NCI-H146 treated with DMSO at 0.1 percent for 48 hours (cell line): ENCODE measurements around the gene CHST12.
"Not testable (repeated sequence)": the region's sequence is repeated elsewhere in the genome, so short reads cannot be mapped to it uniquely, and the experiment has no call there.

ENCODE experiments used
- DNase-seq: peaks from one replicate; lab custom pipeline; 2025; ENCODE audit not compliant: unreplicated experiment; lab: John Stamatoyannopoulos, UW

Gene CHST12

DNA sequence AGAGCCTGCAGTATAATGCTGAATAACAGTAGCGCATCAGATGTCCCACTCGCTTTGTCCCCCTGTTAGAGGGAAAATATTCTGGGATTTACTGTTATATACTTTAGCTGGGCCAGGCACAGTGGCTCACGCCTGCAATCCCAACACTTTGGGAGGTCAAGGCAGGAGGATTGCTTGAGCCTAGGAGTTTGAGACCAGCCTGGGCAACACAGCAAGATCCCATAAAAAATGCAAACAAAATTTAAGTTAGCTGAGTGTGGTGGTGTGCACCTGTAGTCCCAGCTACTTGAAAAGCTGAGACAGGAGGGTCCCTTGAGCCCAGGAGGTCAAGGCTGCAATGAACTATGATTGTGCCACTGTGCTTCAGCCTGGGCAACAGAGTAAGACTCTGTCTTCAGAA lies 50.4 kb downstream of the CHST12 start:
- not testable (repeated sequence) for DNase-seq

DNA sequence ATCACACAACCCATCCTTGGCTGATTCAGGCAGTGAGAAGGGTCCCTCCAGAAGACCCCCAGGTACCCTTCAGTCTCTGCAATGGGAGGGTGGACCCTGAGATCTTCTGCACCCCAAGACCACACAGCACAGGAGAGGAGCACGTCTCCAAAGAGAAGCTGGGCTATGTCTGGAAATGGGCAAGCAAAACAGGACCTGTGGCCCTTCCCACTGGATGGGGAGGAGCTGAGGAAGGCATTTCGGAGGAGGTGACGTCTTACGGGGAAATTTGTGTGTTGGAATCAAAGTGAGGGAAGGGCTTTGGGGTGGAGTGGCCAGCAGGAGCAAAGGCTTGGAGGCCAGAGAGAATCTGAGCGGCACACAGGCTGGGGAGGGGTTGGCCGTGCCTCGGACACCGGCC lies 56.3 kb downstream of the CHST12 start:
- DNase-seq, result no peak

DNA sequence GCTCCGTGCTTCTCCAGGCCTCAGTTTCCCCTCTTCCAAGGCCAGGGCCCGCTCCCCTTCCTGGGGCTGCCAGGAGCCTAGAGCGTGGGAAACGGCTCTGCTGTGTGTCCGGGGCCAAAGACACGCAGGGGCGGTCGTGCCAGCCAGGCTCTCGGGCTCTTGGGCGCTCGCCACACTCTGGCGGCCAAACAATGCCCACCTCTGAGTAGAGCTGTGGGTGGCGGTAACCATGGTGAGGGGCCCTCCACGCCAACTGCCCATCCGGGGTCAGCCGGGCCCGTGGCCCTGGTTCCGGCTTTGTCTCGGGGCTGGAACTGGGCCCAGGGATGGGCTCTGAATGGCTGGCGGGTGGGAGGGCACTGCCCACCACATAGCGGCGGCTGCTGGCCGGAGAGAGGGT lies 56.8 kb downstream of the CHST12 start:
- no peak for DNase-seq

DNA sequence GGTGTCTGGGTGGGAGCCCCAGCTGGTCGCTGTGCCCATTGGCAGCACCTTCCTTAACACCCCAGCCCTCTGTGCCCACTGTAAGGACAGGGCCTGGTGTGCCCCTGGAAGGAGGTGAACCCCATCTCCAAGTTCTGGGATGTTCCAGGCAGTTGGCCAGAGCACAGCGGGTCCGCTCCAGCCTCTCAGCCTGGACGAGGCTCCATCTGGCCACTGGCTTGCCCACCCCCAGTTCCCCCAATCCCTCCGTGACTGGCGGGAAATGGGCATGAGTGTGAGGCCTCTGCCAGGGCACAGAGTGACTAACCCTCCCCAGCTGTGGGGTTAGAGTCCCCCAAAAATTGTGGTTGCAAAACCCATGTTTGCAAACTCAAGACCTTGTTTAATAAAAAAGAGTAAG lies 57.2 kb downstream of the CHST12 start:
- DNase-seq, result no peak

DNA sequence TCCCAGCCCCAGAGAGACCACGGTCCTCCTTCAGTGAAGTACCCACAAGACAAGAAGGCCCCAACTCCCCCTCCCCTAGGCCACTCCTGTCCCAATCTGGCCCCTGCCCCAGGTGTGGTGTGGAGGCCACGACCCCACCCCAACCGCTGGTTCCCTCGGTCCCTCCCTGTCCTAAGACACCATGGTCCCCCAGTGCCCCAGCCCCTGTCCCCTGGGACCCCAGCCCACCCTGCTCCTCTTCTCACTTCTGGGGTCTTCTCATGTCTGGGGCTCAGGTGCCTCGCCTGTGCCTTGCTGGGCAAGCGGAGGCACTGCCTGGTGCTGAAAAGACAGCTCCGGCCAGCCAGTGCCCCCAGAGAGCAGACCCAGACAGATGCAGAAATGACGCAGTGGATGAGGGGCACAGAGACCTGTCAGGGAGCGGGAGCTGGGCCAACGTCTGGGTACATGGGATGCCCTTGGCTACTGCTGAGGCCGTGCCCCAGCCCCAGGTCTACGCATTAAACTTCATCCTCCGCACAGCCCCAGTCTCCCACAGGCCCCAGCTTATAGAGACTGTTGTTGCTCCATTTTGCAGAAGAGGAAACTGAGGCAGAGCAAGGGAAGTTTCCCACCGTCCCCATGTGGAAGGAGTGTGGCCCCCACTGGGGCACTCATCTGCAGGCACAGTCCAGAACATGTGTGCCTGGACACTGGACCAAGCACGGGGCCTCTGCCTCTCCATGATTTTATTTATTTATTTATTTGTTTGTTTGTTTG lies 58.0 kb downstream of the CHST12 start:
- no peak for DNase-seq

DNA sequence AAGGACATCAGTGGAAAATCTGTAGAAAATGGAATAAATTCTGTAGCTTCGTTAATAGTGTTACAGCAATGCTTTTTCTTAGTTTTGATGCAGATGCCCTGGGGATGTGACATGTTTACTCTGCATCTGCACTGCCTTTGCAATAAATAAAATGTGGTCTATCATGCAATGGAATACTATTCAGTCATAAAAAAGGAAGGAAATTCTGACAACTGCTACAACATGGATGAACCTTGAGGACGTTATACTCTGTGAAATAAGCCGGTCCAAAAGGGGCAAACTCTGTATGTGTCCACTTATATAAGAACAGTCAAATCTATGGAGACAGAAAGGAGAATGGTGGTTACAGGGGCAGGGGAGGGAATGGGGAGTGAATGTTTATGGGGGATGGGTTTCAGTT lies 59.3 kb downstream of the CHST12 start:
- no peak for DNase-seq

DNA sequence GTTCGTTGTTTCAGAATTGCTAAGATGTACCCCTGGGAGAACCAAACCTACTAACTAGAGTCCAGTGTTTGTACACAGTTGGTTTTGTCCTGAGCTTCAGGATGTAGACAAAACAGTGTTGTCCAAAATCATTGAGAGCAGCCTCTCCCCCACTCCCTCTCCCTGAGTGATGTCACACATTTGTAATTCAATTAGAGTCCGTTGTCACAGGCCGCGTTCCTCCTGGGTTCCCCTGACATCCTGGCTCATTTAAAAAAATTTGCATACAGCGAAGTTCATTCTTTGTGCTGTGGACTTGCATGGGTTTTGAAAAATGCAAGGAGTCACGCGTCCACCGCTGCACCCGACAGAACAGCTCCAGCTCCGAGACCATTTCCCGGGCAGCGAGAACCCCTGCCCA lies 62.5 kb downstream of the CHST12 start:
- DNase-seq, result no peak

DNA sequence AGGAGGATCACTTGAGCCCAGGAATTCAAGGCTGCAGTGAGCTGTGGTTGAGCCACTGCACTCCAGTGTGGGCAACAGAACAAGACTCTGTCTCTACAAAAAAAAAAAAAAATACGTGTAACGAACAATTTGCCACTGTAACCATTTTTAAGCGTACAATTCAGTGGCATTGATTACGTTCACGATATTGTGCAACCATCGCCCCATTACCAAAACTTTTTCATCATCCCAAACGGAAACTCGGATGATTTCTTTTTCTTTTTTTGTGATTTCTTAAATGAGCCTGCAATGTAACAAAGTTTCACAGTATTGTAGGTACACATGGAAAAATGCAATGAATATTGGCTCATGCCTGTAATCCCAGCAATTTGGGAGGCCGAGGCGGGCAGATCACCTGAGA lies 63.3 kb downstream of the CHST12 start:
- DNase-seq, result no peak

DNA sequence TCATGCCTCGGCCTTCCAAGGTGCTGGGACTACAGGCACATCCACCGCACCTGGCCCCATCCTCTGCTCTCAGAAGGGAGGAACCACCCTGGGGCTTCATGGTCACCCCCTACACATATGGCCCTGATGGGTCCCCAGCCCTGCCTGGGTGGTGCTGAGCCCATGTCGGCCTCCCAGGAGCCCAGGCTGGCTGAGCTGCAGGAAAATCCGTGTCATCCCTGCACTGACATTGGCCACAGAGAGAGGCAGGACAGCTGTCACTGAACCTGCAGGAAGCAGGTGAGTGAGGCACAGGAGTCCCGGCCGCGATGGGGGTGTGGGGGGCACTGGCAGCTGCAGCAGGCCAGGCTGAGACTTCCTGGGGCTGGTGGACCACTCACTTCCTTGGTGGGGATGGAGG lies 64.8 kb downstream of the CHST12 start:
- no peak for DNase-seq

DNA sequence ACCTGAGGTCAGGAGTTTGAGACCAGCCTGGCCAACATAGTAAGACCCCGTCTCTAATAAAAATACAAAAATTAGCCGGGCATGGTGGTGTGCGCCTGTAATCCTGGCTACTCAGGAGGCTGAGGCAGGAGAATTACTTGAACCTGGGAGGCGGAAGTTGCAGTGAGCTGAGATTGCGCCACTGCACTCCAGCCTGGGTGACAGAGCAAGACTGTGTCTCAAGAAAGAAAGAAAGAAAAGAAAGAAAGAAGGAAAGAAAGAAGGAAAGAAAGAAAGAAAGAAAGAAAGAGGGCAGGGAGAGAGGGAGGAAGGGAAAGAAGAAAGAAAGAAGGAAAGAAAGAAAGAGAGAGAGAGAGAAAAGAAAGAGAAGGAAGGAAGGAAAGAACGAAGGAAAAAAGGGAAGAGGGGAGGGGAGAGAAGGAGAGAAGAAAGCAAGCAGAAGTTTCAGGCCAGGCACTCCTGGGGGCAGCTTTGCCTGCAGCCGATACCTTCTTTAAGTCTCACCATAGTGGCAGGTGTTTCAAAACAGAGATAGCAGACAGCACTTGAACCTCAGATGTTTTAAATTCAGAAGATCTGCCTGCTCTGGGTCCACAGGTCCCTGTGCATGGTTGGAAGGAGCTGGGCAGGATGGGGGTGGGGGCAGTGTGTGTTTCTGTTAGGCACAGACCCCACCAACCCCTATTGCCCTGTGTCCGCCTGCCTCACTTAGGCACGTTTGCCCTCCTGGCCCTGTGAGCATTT lies 66.2 kb downstream of the CHST12 start:
- DNase-seq, result not testable (repeated sequence)

DNA sequence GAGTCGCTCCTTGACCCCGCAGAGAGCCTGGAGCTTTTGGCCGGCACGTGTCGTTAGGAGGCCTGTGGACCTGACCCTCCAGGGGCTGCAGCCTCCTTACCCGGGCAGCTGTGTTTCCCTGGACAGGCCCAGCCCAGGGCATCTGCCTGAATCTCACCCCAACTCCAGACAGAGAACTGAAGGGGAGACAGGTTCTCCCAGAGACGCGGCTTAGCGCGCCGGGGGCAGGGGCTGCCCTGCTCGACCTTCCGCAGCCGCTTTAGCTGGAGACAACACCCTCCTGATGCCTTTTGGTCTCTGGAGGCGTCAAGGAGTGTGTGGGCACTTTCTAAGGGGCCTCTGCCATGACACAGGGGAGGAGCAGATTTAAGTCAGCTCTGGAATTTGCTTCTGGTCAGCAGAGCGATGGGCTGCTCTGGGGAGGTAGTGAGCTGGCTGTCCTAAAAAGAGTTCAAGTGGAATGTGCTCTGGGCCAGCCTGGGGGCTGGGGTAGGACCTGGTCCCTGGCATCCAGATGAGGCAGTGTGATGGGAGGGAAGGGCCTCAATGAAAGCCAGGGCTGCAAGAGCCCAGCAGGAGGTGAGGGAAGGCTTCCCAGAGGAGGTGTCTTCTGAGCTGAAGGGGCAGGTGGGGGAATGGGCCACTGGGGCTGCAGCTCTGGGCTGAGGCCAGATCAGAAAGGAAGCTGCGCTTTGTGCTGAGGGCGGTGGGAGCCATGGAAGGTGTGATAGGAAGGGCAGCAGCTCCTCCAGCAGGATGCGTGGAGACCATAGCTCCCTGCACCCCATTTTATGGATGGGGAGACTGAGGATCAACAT lies 67.0 kb downstream of the CHST12 start:
- no peak for DNase-seq

DNA sequence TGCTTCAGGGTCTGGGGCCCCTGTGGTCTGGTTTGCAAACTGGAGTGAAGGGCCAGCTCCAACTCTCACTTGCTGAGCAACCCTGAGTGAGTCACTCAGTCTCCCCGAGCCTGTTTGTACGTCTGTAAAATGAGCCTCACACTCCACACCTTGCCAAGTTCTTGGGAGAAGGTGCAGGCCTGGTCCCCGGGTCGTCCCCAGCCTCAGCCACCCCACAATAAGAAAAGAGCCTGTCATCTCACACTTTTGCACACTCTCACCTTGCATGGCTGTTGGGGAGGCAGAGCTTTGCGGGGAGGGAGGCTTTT lies 67.6 kb downstream of the CHST12 start:
- DNase-seq, result no peak

DNA sequence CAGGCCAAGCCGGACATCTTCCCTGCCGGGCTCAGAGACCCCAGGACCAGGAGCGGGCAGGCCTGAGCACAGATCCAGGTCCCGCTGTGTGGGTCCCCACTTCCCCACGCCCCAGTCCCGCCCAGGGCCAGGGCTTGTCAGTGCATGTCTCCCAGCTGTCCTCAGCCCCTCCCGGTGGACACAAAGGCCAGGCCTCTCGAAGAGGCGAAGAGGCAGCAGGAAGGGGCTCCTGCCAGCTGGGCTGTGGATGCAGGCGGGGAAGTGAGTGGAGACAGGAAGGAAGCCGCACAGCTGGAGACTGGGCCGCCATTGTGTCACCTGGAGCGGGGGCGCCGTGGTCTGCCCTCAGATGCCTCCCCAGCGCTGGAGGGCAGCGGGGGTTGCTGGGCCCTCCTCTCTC lies 68.0 kb downstream of the CHST12 start:
- DNase-seq, result peak; percentile 43

DNA sequence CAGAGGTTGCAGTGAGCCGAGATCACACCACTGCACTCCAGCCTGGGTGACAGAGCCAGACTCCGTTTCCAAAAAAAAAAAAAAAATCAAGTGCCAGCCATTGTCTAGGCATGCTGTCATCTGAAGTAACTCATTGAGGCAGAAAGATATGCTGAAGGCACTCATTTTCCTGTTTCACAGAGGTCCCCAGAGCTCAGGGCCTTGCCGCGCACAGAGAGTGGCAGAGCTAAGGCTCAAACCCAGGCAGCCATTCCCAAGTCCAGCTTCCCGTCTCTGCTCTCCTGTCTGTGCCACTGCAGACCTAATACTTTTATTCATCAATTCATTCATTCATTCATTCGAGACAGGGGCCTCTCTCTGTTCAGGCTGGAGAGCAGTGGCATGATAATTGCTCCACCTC lies 69.3 kb downstream of the CHST12 start:
- DNase-seq, result no peak

DNA sequence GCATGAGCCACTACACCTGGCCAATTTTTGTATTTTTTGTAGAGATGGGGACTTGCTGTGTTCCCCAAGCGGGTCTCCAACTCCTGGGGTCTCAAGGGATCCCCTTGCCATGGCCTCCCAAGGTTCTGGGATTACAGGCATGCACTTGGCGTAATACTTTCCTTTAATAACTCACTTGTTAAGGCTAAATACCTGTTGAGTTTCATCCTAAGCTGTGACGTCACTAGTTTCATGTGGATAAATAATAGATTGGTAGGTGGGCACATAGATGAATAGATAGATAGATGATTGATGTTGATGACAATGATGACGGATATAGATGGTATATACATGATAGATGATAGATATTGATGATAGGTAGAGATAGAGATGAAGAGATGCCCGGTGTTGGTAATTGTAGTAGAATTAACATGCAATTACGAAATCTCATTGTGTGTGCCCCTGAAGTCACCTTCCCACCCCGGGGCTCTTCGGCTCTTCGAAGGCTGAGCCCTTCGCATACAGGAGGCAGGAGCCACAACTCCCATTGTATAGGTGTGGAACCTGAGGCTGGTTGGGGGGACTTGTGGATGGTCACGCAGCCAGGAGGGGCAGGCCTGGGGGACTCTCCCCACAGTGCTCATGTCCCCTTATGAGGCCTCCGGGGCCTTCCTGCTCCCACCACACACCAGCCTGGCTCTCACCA lies 70.2 kb downstream of the CHST12 start:
- no peak for DNase-seq

DNA sequence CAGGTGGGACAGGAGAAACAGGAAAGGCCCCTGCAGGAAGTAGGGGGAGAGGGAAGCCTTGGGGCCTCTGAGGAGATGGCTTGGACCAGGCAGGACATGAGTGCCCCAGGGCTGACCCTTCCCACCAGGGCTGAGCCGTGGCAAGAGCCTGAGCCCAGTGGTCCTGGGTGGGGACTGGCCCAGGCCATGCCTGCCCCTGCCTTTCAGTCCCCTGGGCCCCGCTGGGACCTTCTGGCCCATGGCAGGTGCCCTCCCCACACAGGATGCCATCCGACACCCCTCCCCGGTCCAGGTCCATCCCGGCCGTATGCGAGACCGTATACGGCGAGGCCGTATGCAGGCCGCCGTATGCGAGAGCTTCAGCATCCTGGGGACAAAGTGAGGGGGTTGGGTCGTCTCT lies 70.8 kb downstream of the CHST12 start:
- DNase-seq, result no peak

DNA sequence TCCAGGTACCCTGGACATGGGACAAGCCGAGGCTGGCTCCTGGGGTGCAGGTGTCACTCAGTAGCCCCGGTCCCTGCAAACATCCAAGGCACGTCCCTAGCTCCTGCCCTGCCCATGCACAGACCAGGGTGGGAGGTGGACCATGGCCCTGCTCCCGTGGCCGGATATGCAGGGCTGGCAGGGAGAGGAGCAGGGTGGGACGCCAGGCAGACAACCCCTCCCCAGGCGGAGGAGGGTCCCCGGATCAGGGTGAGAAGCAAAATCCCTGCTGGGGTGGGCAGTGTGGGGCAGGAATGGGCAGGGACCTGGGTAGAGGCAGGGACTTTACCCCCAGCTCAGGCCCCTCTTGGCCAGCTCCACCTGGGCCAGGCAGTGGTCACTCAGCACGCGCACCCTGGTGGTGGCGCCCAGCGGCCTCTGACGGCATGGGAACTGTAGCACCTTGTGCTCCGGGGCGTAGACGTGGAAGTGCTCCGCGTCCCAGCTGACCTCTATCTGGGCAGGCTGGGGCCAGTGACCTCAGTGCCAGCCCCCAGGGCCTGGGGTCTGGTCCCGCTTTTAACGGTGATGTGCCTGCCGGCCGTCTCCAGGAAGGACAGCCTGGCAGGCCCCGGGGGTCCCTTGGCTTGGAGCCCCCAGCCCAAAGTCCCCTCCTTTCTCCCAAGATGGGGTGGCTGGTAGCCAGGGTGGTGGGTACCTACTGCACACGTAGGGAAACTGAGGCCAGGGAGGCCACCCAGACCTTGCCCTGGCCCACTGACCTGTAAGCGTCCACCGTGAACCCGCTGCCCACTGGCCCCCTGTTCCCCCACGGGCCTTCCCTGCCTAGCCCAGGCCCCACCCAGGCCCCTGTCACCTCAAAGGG lies 71.6 kb downstream of the CHST12 start:
- DNase-seq, result no peak

DNA sequence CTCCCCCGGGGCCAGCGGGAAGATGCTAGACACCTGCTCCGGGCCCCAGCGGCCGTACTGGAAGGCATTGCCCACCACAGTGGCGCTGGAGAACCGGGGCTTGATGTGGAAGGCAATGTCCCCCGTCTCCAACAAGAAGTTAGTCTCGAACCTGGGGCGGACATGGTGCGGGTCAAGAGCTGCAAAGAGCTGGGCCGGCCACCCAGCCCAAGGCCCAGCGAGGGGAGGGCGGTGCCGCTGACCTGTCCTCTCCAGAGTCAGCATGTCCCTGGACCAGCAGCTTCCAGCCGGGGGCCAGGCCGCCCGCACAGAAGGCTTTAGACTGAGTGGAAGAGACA lies 72.2 kb downstream of the CHST12 start:
- no peak for DNase-seq

DNA sequence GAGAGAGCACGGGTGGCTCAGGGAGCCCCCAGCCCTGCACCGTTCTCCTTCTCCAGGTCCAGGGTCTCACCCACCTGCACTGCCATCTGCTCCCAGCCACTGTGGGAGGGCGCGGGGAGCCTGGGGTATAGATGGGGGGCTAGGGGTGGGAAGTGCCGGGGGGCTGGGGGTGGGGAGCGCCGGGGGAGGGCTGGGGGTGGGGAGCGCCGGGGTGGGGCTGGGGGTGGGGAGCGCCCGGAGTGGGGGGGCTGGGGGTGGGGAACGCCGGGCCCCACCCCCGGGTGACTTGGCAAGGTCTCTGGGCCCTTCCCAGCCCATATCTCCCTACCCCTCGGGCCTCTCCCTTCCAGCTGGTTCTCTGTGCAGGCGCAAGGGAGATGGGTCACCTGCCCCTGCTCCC lies 72.9 kb downstream of the CHST12 start, which contains the start of gene GRIFIN:
Gene GRIFIN (minus strand): TSS at position 101 of the 400 bp plus-strand sequence. CDS start 15 bp downstream, at position 86.
- DNase-seq, result no peak

DNA sequence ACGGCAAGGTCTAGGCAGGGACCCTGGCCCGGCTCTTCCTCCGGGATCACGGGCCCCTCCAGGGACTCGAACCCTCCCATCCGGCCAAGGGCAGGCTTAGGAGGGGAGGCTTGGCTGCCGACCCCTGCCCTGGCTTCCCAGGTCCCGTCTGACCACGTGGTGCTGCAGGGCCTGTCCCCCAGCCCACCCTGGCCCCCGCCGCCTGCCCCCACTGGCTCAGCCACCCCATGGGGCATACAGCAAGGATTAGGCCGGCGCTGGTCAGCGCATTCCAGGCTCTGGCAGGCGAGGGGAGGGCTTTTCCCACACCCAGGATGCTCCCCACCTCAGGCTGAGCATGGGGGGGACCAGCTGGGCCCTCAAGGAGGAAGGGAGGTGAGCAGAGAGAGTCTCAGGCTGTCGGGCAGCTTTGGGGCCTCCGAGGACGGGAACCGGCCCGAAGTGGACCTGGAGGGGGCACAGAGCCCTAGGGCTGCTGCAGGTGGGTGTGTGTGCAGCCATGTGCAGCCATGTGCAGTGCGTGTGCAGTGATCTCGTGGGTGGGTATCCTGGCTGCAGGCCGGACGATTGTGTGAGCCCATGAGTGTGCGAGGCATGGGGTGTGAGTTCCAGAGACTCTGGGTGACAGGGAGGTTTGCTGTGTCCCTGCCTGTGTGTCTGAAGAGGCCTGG lies 73.5 kb downstream of the CHST12 start:
- no peak for DNase-seq
